H1 (cell line): ENCODE results near the gene C2orf42. TPM values are rescaled to one million over a fixed set of nuclear protein-coding genes. Genes with fewer than 3 reads are reported as not detected.

Experiments used
- BACH1 ChIP-seq: IDR thresholded peaks from 2 replicates; pipeline ENCODE4 v1.6.1; 2012; ENCODE audit warnings: low read length, improper control_type of control experiment
- HDAC2 ChIP-seq, 2 experiments: fragments of 300-600 bp in 1 of 2; sonication (generic) in 1 of 2; IDR thresholded peaks; 2 replicates each; pipeline ENCODE4 v1.6.1; 2011 to 2012; ENCODE audit warnings: low read depth in 2 of 2, low read length in 2 of 2, mild to moderate bottlenecking in 2 of 2, moderate library complexity in 2 of 2, borderline replicate concordance in 1 of 2, inconsistent platforms in 1 of 2
- NRF1 ChIP-seq: IDR thresholded peaks from 2 replicates; pipeline ENCODE4 v1.6.1; 2011; ENCODE audit warnings: mild to moderate bottlenecking, low read depth, low read length, improper control_type of control experiment
- polyA plus RNA-seq, 7 experiments: library from polyadenylated mRNA; depleted of rRNA in 3 of 7; stranded (reverse) in 5 of 7; unstranded in 2 of 7; fragments of >200 nt in 5 of 7; fragments of 200-250 nt in 2 of 7; gene quantifications; 1 replicate in 5 of 7; 2 replicates in 1 of 7; 4 replicates in 1 of 7; pipeline versions ENCODE4 v1.2.1 to v1.2.3, GENCODE V29; 2011 to 2013; ENCODE audit warnings: missing spikeins in 2 of 7, mixed read lengths in 2 of 7
- total RNA-seq: library from RNA; stranded (reverse); fragmentation: NEBNext Ultra II Directional; extraction: Animal tissue kit (Norgen Biotek cat#: 25700); gene quantifications from 2 replicates; pipeline ENCODE4 v1.2.1, GENCODE V29; 2021

Gene C2orf42
- total and polyA plus RNA-seq, 2 of the 8 experiments (the other 6 are each of a cell fraction or from before 2014, with no cell fraction given): 3.9 to 10.7 TPM

DNA sequence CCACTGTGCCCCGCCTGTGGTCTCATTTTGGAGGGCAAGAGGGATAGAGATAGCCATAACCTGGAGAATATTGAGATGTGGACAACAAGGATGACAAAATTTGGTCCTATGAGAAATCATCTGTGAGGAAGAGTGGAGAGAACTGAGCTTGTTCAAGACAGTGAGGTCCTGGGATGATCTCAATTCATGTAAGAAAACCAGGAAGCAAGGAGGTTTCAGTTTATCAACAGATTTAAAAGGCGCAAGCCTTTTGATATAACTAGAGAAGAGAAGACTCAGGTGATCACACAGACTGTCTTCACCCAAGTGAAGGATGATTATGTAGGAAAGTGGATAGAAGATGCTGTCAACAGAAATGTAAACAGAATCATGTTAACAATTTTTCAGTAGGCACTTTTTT is 64.4 kb downstream of the C2orf42 start (continued):
- TF ChIP-seq BACH1: no peak
- no peak for TF ChIP-seq NRF1
- TF ChIP-seq HDAC2 (IDR thresholded peaks at IDR 0.05; ENCODE audit: borderline replicate concordance in 1 of 2, low read depth in 2 of 2, low read length in 2 of 2): no peak
